Body of pancreas (tissue), 4 donors: Measurements from ENCODE around the gene SEZ6L2.

Experiments used
- CTCF ChIP-seq, 7 experiments: fragments of 450-650 bp in 4 of 7; fragments of 200-600 bp in 3 of 7; sonication (generic) in 3 of 7; IDR thresholded peaks; one replicate each; pipeline ENCODE4 v1.5.1; 2016 to 2019; ENCODE audit warnings: antibody characterized with exemption in 7 of 7
- POLR2A ChIP-seq, 3 donors: fragments of 450-650 bp; IDR thresholded peaks; one replicate each; pipeline ENCODE4 v1.6.1; 2016; ENCODE audit warnings: antibody characterized with exemption in 3 of 3, mild to moderate bottlenecking in 2 of 3

DNA sequence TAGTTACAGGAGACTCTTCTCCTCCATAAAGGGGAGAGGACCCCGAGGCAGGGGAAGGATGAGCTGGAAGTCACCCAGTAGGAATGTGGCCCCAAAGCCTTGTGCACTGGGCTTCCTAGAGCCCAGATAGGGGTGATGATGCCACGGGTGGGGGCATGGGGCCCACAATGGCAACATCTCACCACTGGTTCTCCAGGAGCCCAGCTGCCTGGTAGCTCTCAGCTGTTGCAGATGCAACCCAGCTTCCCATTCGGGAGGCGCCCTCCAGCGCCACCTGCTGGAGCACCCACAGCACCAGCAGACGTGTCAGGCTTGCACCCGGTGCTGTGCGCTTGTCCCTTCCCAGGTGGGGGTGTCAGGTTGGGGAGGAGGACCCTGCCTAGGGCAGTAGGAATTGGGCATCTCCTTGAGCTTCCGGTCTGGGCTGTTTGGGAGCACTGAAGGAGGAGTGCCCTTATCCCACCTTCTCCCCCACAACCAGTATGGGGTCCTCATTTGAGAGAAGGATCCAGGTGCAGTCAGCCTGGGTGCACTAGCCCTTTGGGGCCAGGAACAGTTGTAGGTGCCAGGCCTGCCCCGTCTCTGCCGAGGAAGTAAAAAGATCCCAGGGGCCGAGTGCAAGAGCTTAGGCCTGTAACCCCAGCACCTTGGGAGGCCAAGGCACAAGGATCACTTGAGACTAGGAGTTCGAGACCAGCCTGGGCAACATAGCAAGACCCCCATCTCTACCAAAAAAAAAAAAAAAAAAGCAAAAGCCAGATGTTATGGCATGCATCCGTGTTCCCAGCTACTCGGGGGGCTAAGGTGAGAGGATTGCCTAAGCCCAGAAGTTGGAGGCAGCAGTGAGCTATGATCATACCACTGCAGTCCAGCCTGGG lies 50.7 kb downstream of the SEZ6L2 start:
- TF ChIP-seq CTCF (IDR thresholded peaks at IDR 0.05), result peak; percentile 76 to 91 (median 85)
- no peak for TF ChIP-seq POLR2A (IDR thresholded peaks at IDR 0.05)
